Diencephalon (tissue), 1 donor: Measurements from ENCODE around the gene ZNF607. TPM values are rescaled to one million over a fixed set of nuclear protein-coding genes. Genes with fewer than 3 reads are reported as not detected.

Source experiments
- small RNA-seq: library from RNA; depleted of rRNA; stranded (forward); fragments of <200 nt; gene quantifications from one replicate; pipeline ENCODE3, GENCODE V24; 2014
- total RNA-seq: library from RNA; depleted of rRNA; stranded (reverse); fragments of >200 nt; gene quantifications from one replicate; pipeline ENCODE4 v1.2.3, GENCODE V29; 2014

The ZNF607 gene
- total RNA-seq = 18.0 TPM

GRCh38 chr19:37719111-37719926 is at the start of gene ZNF607:
Gene ZNF607 (minus strand): TSS chr19:37719761. CDS start chr19:37711618, 8,143 bp downstream.

GRCh38 chr19:37655301-37655688 is 64.3 kb downstream of the ZNF607 start, which contains the start of gene ZFP30:
Gene ZFP30 (minus strand): TSS chr19:37655465. CDS start chr19:37647822, 7,643 bp downstream.

Small RNAs within 50 kb of the gene (small RNA-seq; reads per million reads assigned to genes)
- gene SELENOKP1 = not detected

Other genes starting within 250 kb of the ZNF607 start
- 44.5 TPM for gene ZNF793, start 212.8 kb downstream of the ZNF607 start, total RNA-seq
- 12.9 TPM for gene ZNF571, start 125.0 kb downstream of the ZNF607 start, total RNA-seq
- 23.8 TPM for gene ZNF540, start 124.9 kb downstream of the ZNF607 start, total RNA-seq
- gene ZFP30, start 64.3 kb downstream of the ZNF607 start, total RNA-seq = 84.7 TPM
- 41.3 TPM for gene ZNF573, start 59.8 kb upstream of the ZNF607 start, total RNA-seq
- not detected for gene WDR87, start 186.8 kb upstream of the ZNF607 start, total RNA-seq
- gene SIPA1L3, start 187.4 kb upstream of the ZNF607 start, total RNA-seq = 9.5 TPM